Stomach (tissue), 4 donors: ENCODE data around the gene PSMD8.

ENCODE experiments used
- CTCF ChIP-seq, 7 experiments: fragments of 450-650 bp in 4 of 7; fragments of 200-600 bp in 3 of 7; sonication (generic) in 3 of 7; IDR thresholded peaks; one replicate each; pipeline ENCODE4 v1.5.1; 2016 to 2019; ENCODE audit warnings: antibody characterized with exemption in 7 of 7, control low read depth in 2 of 7, mild to moderate bottlenecking in 1 of 7
- POLR2A ChIP-seq, 4 donors: fragments of 450-650 bp; IDR thresholded peaks; one replicate each; pipeline ENCODE4 v1.6.1; 2016; ENCODE audit warnings: antibody characterized with exemption in 4 of 4, control low read depth in 2 of 4, mild to moderate bottlenecking in 1 of 4, moderate library complexity in 1 of 4
- POLR2AphosphoS5 ChIP-seq, 3 donors: sonication (generic); formaldehyde crosslinking; IDR thresholded peaks; one replicate each; pipeline ENCODE4 v1.6.1; 2016; ENCODE audit warnings: antibody characterized with exemption in 3 of 3

- TF ChIP-seq POLR2A (IDR thresholded peaks at IDR 0.05) (no peak), CTCF (IDR thresholded peaks at IDR 0.05) (no peak), POLR2AphosphoS5 (IDR thresholded peaks at IDR 0.05) (no peak)
Measured at GRCh38 chr19:38384209-38385027, 10.0 kb downstream of the PSMD8 start.
